ENCODE measurements around the gene ZACN. TPM values are rescaled to one million over a fixed set of nuclear protein-coding genes. Genes with fewer than 3 reads are reported as not detected.

Gene ZACN
- total RNA-seq, 2 donors from 2014 or later: not detected

- DNase-seq (ENCODE audit: low spot score): no peak
- Histone ChIP-seq H3K27ac (no peak overlapping the region), H3K4me1 (ENCODE audit: control insufficient read depth in 1 of 2, low read depth in 2 of 2) (no peaks in the 10 kb centered on the region), H3K4me3 (no peak overlapping the region), H3K36me3 (peaks cover 78% of the 10 kb centered on the region), H3K9me3 (no peaks in the 10 kb centered on the region), H3K27me3 (replicated peaks; ENCODE audit: insufficient read depth) (no peaks in the 10 kb centered on the region)
- ATAC-seq (ENCODE audit: insufficient number of reproducible peaks, low FRiP score, low read depth): no peak
- TF ChIP-seq CTCF (IDR thresholded peaks at IDR 0.05): no peak
These were observed 10.9 kb downstream of the ZACN start for GRCh38 chr17:76089680-76090516.

DNA sequence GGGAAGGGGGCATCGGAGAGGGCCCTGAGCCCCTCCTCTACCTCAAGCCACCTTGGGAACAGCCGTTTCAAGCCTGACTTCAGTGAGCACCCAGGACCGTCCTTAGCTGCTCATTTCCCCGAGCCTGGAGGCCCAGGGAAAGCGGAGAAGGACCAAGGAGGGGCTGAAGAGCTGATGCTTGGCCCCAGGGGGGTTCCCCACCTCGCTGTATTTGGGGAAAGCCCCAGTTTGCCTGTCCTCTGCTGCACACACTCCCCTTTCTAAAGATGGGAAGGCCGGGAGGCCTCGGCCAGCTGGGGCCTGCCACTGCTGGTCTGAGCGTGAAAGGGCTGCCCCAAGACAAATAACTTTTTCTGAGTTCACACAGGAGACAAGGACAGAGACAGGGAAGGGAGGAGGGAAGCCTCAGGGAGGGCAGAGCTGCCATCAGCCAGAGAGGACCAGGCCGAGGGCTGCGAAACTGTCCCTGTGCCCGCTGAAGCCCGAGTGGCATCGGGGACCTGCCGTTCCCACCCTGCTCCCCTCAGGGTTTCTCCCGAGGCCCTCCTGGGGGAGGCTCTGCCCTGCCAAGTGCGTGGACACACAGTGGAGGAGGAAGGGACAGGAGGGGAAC is 11.6 kb downstream of the ZACN start:
- no peak for ATAC-seq (ENCODE audit: insufficient number of reproducible peaks, low FRiP score, low read depth)
- no peaks in the 10 kb centered on the region for H3K27me3 ChIP-seq (replicated peaks; ENCODE audit: insufficient read depth)
- DNase-seq (ENCODE audit: low spot score): no peak
- no peak for TF ChIP-seq CTCF (IDR thresholded peaks at IDR 0.05)
- H3K4me3 ChIP-seq: no peak overlapping the region
- H3K36me3 ChIP-seq: peaks cover 76% of the 10 kb centered on the region
- H3K27ac ChIP-seq: no peak overlapping the region
- no peaks in the 10 kb centered on the region for H3K4me1 ChIP-seq (ENCODE audit: control insufficient read depth in 1 of 2, low read depth in 2 of 2)
- H3K9me3 ChIP-seq: no peaks in the 10 kb centered on the region

DNA sequence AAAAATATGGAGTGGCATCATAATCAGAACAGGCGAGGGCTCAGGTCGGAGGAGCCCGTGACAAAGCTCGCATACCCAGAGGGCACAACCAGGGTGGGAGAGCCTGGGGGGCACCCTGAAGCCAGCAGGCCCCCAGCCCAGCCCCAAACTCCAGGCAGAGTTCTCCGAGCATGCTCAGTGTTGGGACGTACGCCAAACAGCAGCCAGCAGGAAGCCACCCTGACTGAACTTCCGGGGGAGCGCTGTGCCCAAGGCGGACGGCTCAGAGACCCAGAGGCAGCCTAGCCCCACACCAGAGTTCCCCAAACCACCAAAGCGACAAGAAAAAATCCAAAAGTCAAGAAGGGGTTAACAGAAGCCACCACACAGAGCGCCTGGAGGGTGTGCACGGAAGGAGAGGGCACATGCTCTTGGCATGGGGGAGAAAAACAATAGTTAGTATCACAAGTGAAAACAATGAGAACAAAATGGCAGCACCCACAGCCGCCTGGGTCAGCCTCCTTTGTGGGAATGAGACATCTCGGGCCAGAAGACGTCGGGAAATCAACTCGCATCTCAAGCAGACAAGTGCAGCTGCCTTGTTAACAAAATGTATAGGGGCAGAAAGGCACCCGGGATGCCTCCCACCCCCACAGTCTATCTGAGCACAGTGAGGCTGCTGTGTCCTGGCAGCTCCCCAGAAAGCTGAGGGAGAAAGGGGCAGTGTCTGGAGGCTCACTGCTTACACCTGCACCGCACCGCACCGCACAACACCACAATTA is 12.7 kb downstream of the ZACN start:
- Histone ChIP-seq H3K27ac (no peak overlapping the region), H3K4me1 (ENCODE audit: control insufficient read depth in 1 of 2, low read depth in 2 of 2) (no peaks in the 10 kb centered on the region), H3K27me3 (replicated peaks; ENCODE audit: insufficient read depth) (no peaks in the 10 kb centered on the region), H3K36me3 (peaks cover 72% of the 10 kb centered on the region), H3K4me3 (no peak overlapping the region), H3K9me3 (no peaks in the 10 kb centered on the region)
- ATAC-seq (ENCODE audit: insufficient number of reproducible peaks, low FRiP score, low read depth) (no peak), DNase-seq (ENCODE audit: low spot score) (no peak)
- TF ChIP-seq CTCF (IDR thresholded peaks at IDR 0.05): no peak

DNA sequence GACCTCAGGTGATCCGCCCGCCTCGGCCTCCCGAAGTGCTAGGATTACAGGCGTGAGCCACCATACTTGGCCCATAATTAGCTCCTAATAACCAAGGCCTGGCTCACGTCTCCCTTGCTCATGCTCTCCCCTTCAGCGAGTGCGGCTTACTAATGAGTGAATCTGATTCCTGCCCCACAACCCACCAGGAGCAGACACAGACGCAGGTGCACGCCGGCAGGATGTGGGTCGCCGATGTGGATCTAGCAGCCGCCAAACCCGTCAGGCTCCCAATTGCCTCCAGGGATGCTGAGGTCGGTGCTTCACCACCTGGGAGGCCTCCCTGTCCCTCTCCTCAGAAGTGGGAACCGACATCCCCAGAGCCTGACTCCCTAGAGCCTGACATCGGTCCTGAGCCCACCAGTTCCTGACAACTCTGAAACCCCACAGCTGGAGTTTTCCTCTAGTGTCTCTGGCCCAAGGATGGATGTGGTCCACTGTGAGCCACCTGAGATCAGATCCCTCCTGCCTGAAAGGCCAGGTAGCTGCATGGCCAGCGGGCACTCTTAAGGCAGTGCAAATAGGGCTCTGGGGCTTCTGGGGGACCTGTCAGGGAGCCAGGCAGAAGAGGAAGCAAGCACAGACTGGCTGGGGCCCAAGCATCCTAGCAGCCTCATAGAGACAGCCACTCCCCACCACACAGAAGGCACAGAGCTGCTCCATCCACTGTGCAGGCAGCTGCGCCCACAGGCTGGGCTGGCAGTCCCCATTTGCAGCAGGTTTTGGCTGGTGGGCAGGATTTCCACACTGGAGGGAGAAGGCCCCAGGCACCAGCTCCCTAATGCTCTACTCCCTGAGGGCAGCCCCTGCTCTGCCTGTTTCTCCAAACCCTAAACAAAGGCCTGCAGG is 13.8 kb downstream of the ZACN start:
- no peak for TF ChIP-seq CTCF (IDR thresholded peaks at IDR 0.05)
- Histone ChIP-seq H3K36me3 (peaks cover 64% of the 10 kb centered on the region), H3K4me1 (ENCODE audit: control insufficient read depth in 1 of 2, low read depth in 2 of 2) (no peaks in the 10 kb centered on the region), H3K27me3 (replicated peaks; ENCODE audit: insufficient read depth) (no peaks in the 10 kb centered on the region), H3K9me3 (no peaks in the 10 kb centered on the region), H3K27ac (no peak overlapping the region), H3K4me3 (no peak overlapping the region)
- ATAC-seq (ENCODE audit: insufficient number of reproducible peaks, low FRiP score, low read depth) (no peak), DNase-seq (ENCODE audit: low spot score) (no peak)

All from thoracic aorta (tissue), 2 donors.